ENCODE measurements around the gene NIPAL1.

DNA sequence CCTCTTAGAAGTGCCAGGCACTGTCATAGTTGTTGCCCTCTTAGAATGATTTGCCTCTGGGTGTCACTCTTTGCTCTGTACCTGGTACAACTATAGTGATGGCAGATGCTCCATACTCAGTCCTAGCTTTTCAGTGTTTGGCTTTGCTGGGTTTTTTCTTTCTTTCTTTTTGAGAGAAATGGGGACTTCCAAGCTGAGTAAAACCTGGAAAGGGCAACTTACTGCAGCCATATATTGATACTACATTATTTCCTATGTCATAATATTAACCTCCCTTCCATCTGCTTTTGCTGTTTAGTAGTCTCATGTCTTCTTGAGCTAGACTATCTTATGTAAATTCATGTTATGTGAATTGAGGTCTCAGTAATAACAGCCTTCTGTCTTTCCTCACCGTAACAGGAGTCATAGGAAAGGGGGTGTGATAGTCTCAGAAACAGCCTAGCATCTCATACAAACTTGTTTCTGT is 49.0 kb downstream of the NIPAL1 start:
- TF ChIP-seq, protein P1, sequence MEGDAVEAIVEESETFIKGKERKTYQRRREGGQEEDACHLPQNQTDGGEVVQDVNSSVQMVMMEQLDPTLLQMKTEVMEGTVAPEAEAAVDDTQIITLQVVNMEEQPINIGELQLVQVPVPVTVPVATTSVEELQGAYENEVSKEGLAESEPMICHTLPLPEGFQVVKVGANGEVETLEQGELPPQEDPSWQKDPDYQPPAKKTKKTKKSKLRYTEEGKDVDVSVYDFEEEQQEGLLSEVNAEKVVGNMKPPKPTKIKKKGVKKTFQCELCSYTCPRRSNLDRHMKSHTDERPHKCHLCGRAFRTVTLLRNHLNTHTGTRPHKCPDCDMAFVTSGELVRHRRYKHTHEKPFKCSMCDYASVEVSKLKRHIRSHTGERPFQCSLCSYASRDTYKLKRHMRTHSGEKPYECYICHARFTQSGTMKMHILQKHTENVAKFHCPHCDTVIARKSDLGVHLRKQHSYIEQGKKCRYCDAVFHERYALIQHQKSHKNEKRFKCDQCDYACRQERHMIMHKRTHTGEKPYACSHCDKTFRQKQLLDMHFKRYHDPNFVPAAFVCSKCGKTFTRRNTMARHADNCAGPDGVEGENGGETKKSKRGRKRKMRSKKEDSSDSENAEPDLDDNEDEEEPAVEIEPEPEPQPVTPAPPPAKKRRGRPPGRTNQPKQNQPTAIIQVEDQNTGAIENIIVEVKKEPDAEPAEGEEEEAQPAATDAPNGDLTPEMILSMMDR (IDR thresholded peaks at IDR 0.05 in 8 of 11, conservative IDR thresholded peaks at IDR 0.05 in 3 of 11): no peak
- no peak for TF ChIP-seq POLR2A (IDR thresholded peaks at IDR 0.05)
- no peak for TF ChIP-seq POLR2AphosphoS5 (IDR thresholded peaks at IDR 0.05)

Measured in spleen (tissue), 7 donors.